ENCODE data around the gene ERP44.

The ERP44 gene

GRCh38 chr9:99954819-99955218 lies 144.0 kb downstream of the ERP44 start:
- TF ChIP-seq, protein P1, sequence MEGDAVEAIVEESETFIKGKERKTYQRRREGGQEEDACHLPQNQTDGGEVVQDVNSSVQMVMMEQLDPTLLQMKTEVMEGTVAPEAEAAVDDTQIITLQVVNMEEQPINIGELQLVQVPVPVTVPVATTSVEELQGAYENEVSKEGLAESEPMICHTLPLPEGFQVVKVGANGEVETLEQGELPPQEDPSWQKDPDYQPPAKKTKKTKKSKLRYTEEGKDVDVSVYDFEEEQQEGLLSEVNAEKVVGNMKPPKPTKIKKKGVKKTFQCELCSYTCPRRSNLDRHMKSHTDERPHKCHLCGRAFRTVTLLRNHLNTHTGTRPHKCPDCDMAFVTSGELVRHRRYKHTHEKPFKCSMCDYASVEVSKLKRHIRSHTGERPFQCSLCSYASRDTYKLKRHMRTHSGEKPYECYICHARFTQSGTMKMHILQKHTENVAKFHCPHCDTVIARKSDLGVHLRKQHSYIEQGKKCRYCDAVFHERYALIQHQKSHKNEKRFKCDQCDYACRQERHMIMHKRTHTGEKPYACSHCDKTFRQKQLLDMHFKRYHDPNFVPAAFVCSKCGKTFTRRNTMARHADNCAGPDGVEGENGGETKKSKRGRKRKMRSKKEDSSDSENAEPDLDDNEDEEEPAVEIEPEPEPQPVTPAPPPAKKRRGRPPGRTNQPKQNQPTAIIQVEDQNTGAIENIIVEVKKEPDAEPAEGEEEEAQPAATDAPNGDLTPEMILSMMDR (IDR thresholded peaks at IDR 0.05), result no peak

DNA sequence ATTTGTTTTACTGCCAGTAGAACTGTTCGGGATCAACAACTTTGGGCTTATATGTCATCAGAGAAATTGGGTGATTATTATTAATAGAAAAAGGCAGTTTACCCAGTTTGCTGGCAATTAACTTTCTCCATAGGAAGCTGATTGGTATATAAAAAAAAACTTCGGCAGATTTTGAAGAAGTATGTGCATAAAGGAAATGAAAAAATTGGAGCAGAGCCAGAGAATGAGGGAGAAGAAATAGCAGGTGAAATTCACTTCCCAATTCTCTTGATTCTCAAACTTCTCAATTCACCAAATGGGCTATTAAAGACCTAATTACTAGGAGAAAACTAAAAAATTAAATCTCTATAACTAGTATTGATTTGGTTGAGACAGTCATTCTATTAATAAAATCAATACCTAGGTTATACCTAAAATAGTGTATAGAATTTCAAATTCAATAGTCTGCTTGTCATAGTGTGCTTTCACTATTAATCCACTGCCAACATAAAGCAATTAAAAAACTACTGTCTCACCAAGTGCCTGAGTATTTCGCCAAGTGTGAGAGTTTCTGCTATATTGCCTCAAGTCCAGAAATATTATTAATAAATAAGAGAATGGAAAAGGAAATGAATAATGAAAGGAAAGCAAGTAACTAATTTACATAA lies 144.8 kb downstream of the ERP44 start:
- TF ChIP-seq, protein P1 (IDR thresholded peaks at IDR 0.05), result no peak

DNA sequence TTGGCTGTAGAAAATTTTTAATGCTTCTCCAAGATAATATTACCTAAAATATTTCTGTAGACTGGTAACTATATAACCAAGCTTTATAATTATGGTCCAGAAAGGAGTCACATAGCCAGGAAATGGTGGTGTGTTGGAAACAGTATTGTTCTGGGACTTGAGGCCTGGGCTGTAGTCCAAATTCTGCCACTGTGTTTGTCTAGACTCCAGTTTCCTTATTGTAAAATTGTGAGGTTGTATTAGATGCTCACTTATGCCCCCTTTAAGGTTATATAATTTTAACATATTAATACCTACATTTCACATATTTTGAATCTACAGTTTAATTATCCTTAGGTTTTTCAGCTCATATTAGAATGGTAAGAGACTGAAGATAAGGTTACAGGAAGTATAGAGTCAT lies 149.9 kb downstream of the ERP44 start:
- TF ChIP-seq, protein P1 (IDR thresholded peaks at IDR 0.05), result no peak

DNA sequence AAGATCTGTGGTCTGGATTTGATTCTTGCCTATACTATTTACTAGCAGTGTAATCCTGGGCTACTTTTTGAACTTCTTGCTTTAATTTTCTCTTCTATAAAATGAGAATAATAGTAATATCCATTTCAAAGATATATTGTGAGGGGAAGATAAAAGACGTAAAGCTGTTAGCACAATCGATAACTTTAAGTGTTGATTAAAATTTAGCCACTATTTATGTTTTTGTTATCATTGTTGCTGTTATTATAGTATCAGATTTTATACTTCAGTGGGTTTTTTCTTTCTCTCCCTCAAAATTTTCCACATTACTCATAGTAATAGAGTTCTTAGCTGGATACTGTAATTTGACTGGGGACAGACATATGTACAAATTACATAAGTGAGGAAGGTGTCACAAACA lies 150.3 kb downstream of the ERP44 start:
- TF ChIP-seq, protein P1 (IDR thresholded peaks at IDR 0.05), result no peak

- TF ChIP-seq, protein P1 (IDR thresholded peaks at IDR 0.05), result no peak
Measured at GRCh38 chr9:99947395-99947794, 151.4 kb downstream of the ERP44 start.

- TF ChIP-seq, protein P1 (IDR thresholded peaks at IDR 0.05), result no peak
Measured at GRCh38 chr9:99936947-99937587, 161.7 kb downstream of the ERP44 start.

DNA sequence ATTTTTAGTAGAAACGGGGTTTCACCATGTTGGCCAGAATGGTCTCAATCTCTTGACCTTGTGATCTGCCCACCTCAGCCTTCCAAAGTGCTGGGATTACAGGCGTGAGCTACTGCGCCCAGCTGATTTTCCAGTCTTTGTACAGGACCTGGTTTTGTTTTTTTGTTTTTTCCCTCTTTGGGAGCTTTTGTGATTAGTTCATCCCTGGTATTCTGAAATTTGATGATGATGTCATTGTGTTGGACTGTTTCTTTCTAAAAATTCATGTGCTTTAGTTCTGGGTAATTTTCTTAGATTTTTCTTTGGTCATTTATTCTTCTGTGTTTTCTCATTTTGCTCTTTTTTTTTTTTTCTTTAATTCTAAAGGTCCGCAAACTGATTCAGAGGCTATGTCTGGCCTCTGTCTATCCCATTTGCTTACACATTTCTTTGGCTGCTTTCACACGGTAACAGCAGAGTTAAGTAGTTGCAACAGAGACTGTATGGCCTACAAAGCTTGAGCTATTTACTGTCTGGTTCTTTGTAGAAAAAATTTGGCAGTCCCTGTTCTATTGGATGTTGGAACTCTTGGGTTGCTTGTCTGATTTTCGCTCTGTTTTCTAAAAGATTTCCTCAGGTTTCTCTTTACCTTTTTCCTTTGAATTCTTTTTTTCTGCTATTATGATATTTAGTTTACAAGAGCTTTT lies 167.5 kb downstream of the ERP44 start:
- TF ChIP-seq, protein P1 (IDR thresholded peaks at IDR 0.05), result no peak
